SJSA1 (cell line): ENCODE measurements around the gene ROMO1. TPM values are rescaled to one million over a fixed set of nuclear protein-coding genes. Genes with fewer than 3 reads are reported as not detected.
"Not testable (repeated sequence)": the region's sequence is repeated elsewhere in the genome, so short reads cannot be mapped to it uniquely, and the experiment has no call there.

Experiments
- DNase-seq, 2 experiments: peaks; one replicate each; pipeline ENCODE4 v3.0.0-alpha.2; 2015 to 2020; ENCODE audit warnings: low spot score in 2 of 2, low read depth in 1 of 2
- H3K27ac ChIP-seq: fragments of 250-450 bp; sonication (Bioruptor Pico); 2 replicates; pipeline ENCODE4 v1.5.1; 2020; ENCODE audit warnings: mild to moderate bottlenecking, moderate library complexity
- H3K27me3 ChIP-seq: fragments of 250-450 bp; sonication (Bioruptor Pico); replicated peaks from 2 replicates; pipeline ENCODE4 v1.5.1; 2020; ENCODE audit warnings: mild to moderate bottlenecking, moderate library complexity
- H3K36me3 ChIP-seq: fragments of 250-450 bp; sonication (Bioruptor Pico); 2 replicates; pipeline ENCODE4 v1.5.1; 2020; ENCODE audit warnings: mild to moderate bottlenecking
- H3K4me1 ChIP-seq: fragments of 250-450 bp; sonication (Bioruptor Pico); replicated peaks from 2 replicates; pipeline ENCODE4 v1.6.1; 2021; ENCODE audit warnings: mild to moderate bottlenecking
- H3K4me3 ChIP-seq: fragments of 250-450 bp; sonication (Bioruptor Pico); 2 replicates; pipeline ENCODE4 v1.5.1; 2020; ENCODE audit warnings: mild to moderate bottlenecking
- H3K9me3 ChIP-seq: fragments of 250-450 bp; sonication (Bioruptor Pico); replicated peaks from 2 replicates; pipeline ENCODE4 v1.5.1; 2020; ENCODE audit warnings: mild to moderate bottlenecking
- total RNA-seq: library from RNA; depleted of rRNA; stranded (reverse); fragments of >200 nt; shearing (Covaris generic); gene quantifications from 2 replicates; pipeline ENCODE4 v1.2.3, GENCODE V29; 2014

Gene ROMO1
- total RNA-seq, 1 experiment from 2014 or later: 288 TPM

- Histone ChIP-seq H3K27me3 (no peaks in the 10 kb centered on the region), H3K4me3 (no peak overlapping the region), H3K9me3 (no peaks in the 10 kb centered on the region), H3K27ac (no peak overlapping the region), H3K4me1 (no peaks in the 10 kb centered on the region), H3K36me3 (peaks cover 98% of the 10 kb centered on the region)
- no peak for DNase-seq
Measured at GRCh38 chr20:35709259-35709658, 10.1 kb downstream of the ROMO1 start.

- Histone ChIP-seq H3K27ac (no peak overlapping the region), H3K27me3 (no peaks in the 10 kb centered on the region), H3K9me3 (no peaks in the 10 kb centered on the region), H3K4me1 (no peaks in the 10 kb centered on the region), H3K36me3 (peaks cover 98% of the 10 kb centered on the region), H3K4me3 (no peak overlapping the region)
- DNase-seq: no peak
Measured at GRCh38 chr20:35710039-35710438, 10.8 kb downstream of the ROMO1 start.

GRCh38 chr20:35710884-35711587 is 11.8 kb downstream of the ROMO1 start:
- Histone ChIP-seq H3K27ac (no peak overlapping the region), H3K27me3 (no peaks in the 10 kb centered on the region), H3K9me3 (no peaks in the 10 kb centered on the region), H3K4me1 (no peaks in the 10 kb centered on the region), H3K4me3 (no peak overlapping the region), H3K36me3 (peaks cover 98% of the 10 kb centered on the region)
- no peak for DNase-seq

GRCh38 chr20:35711588-35712209 is 12.5 kb downstream of the ROMO1 start:
- H3K27ac ChIP-seq: no peak overlapping the region
- H3K36me3 ChIP-seq: peaks cover 98% of the 10 kb centered on the region
- no peak overlapping the region for H3K4me3 ChIP-seq
- no peaks in the 10 kb centered on the region for H3K9me3 ChIP-seq
- no peaks in the 10 kb centered on the region for H3K27me3 ChIP-seq
- no peak for DNase-seq
- H3K4me1 ChIP-seq: no peaks in the 10 kb centered on the region

- not testable (repeated sequence) for H3K27ac ChIP-seq, H3K9me3 ChIP-seq, DNase-seq, H3K27me3 ChIP-seq, H3K4me1 ChIP-seq, H3K4me3 ChIP-seq
- peaks cover 98% of the 10 kb centered on the region for H3K36me3 ChIP-seq
Measured at GRCh38 chr20:35713120-35713519, 13.9 kb downstream of the ROMO1 start.

GRCh38 chr20:35714127-35714526 is 14.9 kb downstream of the ROMO1 start:
- H3K27me3 ChIP-seq: no peaks in the 10 kb centered on the region
- DNase-seq: no peak
- H3K4me3 ChIP-seq: no peak overlapping the region
- H3K27ac ChIP-seq: no peak overlapping the region
- peaks cover 98% of the 10 kb centered on the region for H3K36me3 ChIP-seq
- H3K9me3 ChIP-seq: no peaks in the 10 kb centered on the region
- no peaks in the 10 kb centered on the region for H3K4me1 ChIP-seq

GRCh38 chr20:35715652-35716051 is 16.4 kb downstream of the ROMO1 start:
- peaks cover 98% of the 10 kb centered on the region for H3K36me3 ChIP-seq
- no peak overlapping the region for H3K27ac ChIP-seq
- no peaks in the 10 kb centered on the region for H3K9me3 ChIP-seq

GRCh38 chr20:35716330-35716729 is 17.1 kb downstream of the ROMO1 start:
- no peaks in the 10 kb centered on the region for H3K9me3 ChIP-seq
- H3K36me3 ChIP-seq: peaks cover 98% of the 10 kb centered on the region
- H3K27me3 ChIP-seq: no peaks in the 10 kb centered on the region
- H3K27ac ChIP-seq: no peak overlapping the region
- no peak overlapping the region for H3K4me3 ChIP-seq
- no peak for DNase-seq
- H3K4me1 ChIP-seq: no peaks in the 10 kb centered on the region

More at GRCh38 chr20:35715652-35716051, 16.4 kb downstream of the ROMO1 start:
- Histone ChIP-seq H3K27me3 (no peaks in the 10 kb centered on the region), H3K4me3 (no peak overlapping the region), H3K4me1 (no peaks in the 10 kb centered on the region)
- no peak for DNase-seq

- H3K27me3 ChIP-seq, H3K27ac ChIP-seq, H3K9me3 ChIP-seq, H3K4me1 ChIP-seq, DNase-seq, H3K4me3 ChIP-seq: not testable (repeated sequence)
- peaks cover 100% of the 10 kb centered on the region for H3K36me3 ChIP-seq
Measured at GRCh38 chr20:35718321-35718720, 19.1 kb downstream of the ROMO1 start.

- H3K36me3 ChIP-seq: peaks cover 100% of the 10 kb centered on the region
- DNase-seq: no peak
- no peak overlapping the region for H3K27ac ChIP-seq
- no peaks in the 10 kb centered on the region for H3K9me3 ChIP-seq
- H3K27me3 ChIP-seq: no peaks in the 10 kb centered on the region
- no peak overlapping the region for H3K4me3 ChIP-seq
- H3K4me1 ChIP-seq: no peaks in the 10 kb centered on the region
Measured at GRCh38 chr20:35718972-35719635, 19.9 kb downstream of the ROMO1 start.

GRCh38 chr20:35719717-35720116 is 20.5 kb downstream of the ROMO1 start:
- no peak for DNase-seq
- no peak overlapping the region for H3K4me3 ChIP-seq
- H3K27ac ChIP-seq: no peak overlapping the region
- H3K27me3 ChIP-seq: no peaks in the 10 kb centered on the region
- H3K4me1 ChIP-seq: no peaks in the 10 kb centered on the region
- H3K36me3 ChIP-seq: peaks cover 100% of the 10 kb centered on the region
- no peaks in the 10 kb centered on the region for H3K9me3 ChIP-seq

GRCh38 chr20:35720165-35721123 is 21.2 kb downstream of the ROMO1 start:
- Histone ChIP-seq H3K27me3 (no peaks in the 10 kb centered on the region), H3K4me1 (no peaks in the 10 kb centered on the region), H3K27ac (no peak overlapping the region), H3K4me3 (no peak overlapping the region), H3K9me3 (no peaks in the 10 kb centered on the region), H3K36me3 (peaks cover 100% of the 10 kb centered on the region)
- no peak for DNase-seq

- Histone ChIP-seq H3K27ac (no peak overlapping the region), H3K4me3 (no peak overlapping the region), H3K27me3 (no peaks in the 10 kb centered on the region), H3K4me1 (no peaks in the 10 kb centered on the region), H3K36me3 (peaks cover 100% of the 10 kb centered on the region), H3K9me3 (no peaks in the 10 kb centered on the region)
- no peak for DNase-seq
Measured at GRCh38 chr20:35721219-35721618, 22.0 kb downstream of the ROMO1 start.
